Measurements from ENCODE around the gene HIPK1.
A peak's percentile ranks its signal among the peaks of the same experiment; 100 is the strongest.

Gene HIPK1

GRCh38 chr1:113913312-113913668 lies 15.8 kb upstream of the HIPK1 start:
- no peak for DNase-seq (ENCODE audit: insufficient read length, low spot score)
- no peak for FAIRE-seq

- DNase-seq (ENCODE audit: insufficient read length, low spot score) (no peak), FAIRE-seq (no peak)
Measured at GRCh38 chr1:113913887-113914664, 15.0 kb upstream of the HIPK1 start.

- FAIRE-seq: no peak
Measured at GRCh38 chr1:113916974-113917373, 12.2 kb upstream of the HIPK1 start.

GRCh38 chr1:113917400-113918082 lies 11.6 kb upstream of the HIPK1 start:
- FAIRE-seq (no peak), DNase-seq (ENCODE audit: insufficient read length, low spot score) (no peak)

More at GRCh38 chr1:113916974-113917373, 12.2 kb upstream of the HIPK1 start:
- no peak for DNase-seq (ENCODE audit: insufficient read length, low spot score)

GRCh38 chr1:113918243-113918642 lies 10.9 kb upstream of the HIPK1 start:
- no peak for FAIRE-seq
- no peak for DNase-seq (ENCODE audit: insufficient read length, low spot score)

- FAIRE-seq (no peak), DNase-seq (ENCODE audit: insufficient read length, low spot score) (no peak)
Measured at GRCh38 chr1:113922957-113923356, 6.2 kb upstream of the HIPK1 start.

- DNase-seq (ENCODE audit: insufficient read length, low spot score) (no peak), FAIRE-seq (no peak)
Measured at GRCh38 chr1:113924473-113924872, 4.7 kb upstream of the HIPK1 start.

GRCh38 chr1:113928187-113928930 lies 765 bp upstream of the HIPK1 start:
- DNase-seq (ENCODE audit: insufficient read length, low spot score) (no peak), FAIRE-seq (no peak)

- FAIRE-seq: no peak
- DNase-seq (ENCODE audit: insufficient read length, low spot score): peak; percentile 10
Measured at GRCh38 chr1:113929750-113930498, 800 bp downstream of the HIPK1 start.

- no peak for DNase-seq (ENCODE audit: insufficient read length, low spot score)
- FAIRE-seq: no peak
Measured at GRCh38 chr1:113930499-113931161, 1.5 kb downstream of the HIPK1 start.

- DNase-seq (ENCODE audit: insufficient read length, low spot score): no peak
- FAIRE-seq: no peak
Measured at GRCh38 chr1:113931451-113931851, 2.3 kb downstream of the HIPK1 start.

- DNase-seq (ENCODE audit: insufficient read length, low spot score) (no peak), FAIRE-seq (no peak)
Measured at GRCh38 chr1:113934006-113934405, 4.9 kb downstream of the HIPK1 start.

GRCh38 chr1:113934511-113935055 lies 5.5 kb downstream of the HIPK1 start:
- no peak for FAIRE-seq
- DNase-seq (ENCODE audit: insufficient read length, low spot score): no peak

GRCh38 chr1:113935176-113935575 lies 6.1 kb downstream of the HIPK1 start:
- no peak for DNase-seq (ENCODE audit: insufficient read length, low spot score)
- no peak for FAIRE-seq

GRCh38 chr1:113935970-113936369 lies 6.8 kb downstream of the HIPK1 start:
- FAIRE-seq (no peak), DNase-seq (ENCODE audit: insufficient read length, low spot score) (no peak)

GRCh38 chr1:113937146-113937545 lies 8.0 kb downstream of the HIPK1 start:
- FAIRE-seq: no peak
- no peak for DNase-seq (ENCODE audit: insufficient read length, low spot score)

- FAIRE-seq (no peak), DNase-seq (ENCODE audit: insufficient read length, low spot score) (no peak)
Measured at GRCh38 chr1:113938192-113938591, 9.1 kb downstream of the HIPK1 start.

GRCh38 chr1:113940365-113941244 lies 11.5 kb downstream of the HIPK1 start:
- no peak for FAIRE-seq
- DNase-seq (ENCODE audit: insufficient read length, low spot score): no peak

- no peak for DNase-seq (ENCODE audit: insufficient read length, low spot score)
- FAIRE-seq: no peak
Measured at GRCh38 chr1:113941245-113941559, 12.1 kb downstream of the HIPK1 start.
